Amniotic epithelial cell (primary cell): ENCODE results near the gene ANO3.
"Not testable (repeated sequence)": the region's sequence is repeated elsewhere in the genome, so short reads cannot be mapped to it uniquely, and the experiment has no call there.

Experiments used
- DNase-seq: peaks from one replicate; pipeline ENCODE4 v3.0.0-alpha.2; 2010; ENCODE audit warnings: low read depth

The ANO3 gene

DNA sequence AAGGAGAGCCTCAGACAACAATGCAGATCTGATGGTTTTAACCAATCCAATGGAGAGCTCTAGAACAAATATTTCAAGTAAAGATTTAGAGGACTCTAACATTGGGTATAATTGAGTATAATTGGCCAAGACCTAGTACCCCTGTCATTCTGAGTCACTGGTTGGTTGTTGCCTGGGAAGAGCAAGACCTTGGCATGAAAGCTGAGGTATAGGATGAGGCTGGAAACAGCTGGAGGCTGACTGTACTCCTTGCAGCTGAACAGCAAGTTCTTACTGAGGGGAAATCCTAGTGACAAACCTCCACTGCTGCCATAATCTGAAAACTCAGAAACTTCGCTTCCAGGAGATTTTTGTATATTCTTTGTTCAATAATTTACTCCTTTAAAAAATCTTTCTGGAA lies 294.4 kb downstream of the ANO3 start:
- DNase-seq, result peak; percentile 9

DNA sequence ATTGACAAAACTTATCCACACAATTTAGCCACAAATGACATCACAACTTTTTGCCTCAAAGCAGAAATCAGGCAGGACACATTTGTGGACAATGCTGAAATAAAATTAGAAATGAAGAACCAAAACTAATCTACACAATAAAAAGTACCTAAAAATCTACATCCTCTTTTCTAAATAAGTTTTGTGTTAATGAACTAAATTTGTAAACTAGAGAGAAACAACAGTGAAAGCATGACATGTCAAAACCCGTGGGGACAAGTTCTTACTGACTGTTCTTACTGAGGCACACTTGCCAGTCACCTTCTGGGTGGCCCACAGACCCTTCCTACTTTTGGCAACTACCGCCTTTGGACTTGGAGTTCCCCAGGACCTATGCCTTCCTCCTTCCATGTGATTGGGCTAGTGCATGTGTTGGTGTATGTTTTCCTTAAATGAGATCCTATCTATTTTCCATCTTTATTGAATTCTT lies 300.8 kb downstream of the ANO3 start:
- DNase-seq, result no peak

- DNase-seq, result not testable (repeated sequence)
Observed at GRCh38 chr11:26643314-26643713, 311.4 kb downstream of the ANO3 start.

DNA sequence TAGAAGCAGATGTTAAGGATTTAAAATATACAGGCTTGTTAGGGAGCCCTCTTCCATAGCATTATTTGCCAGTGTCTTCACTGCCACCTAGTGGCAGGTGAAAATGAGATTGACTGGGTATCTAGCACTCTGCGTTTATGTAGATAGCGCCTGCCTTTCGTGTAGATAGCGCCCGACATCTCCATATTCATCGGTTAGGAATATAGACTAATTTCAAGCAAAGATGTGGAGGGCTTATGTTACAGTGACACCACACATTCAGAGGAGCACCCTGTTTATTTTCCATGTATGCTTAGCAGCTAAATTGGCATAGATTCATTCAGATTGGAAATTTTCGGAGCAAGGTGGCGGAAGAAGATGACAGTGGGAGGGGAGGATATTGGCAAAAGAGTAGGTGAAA lies 318.0 kb downstream of the ANO3 start:
- peak; percentile 66 for DNase-seq

DNA sequence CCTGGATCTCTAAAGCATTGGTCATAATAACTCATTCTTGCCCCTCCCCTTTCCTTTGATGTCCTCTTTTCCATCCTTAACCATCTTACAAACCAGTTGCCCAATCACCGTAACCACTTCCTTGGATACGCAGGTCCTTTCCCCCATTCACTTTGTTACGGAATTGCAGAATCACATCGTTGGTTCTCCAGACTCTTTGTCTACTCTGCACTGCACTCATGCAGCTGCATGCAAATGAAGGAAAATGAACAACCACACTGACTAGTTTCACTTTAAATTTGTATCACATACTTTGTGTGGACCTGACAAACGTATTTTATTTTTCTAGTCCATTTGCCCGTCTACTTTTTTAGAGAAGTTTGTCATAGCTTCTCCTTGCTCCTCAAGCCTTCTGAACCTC lies 320.0 kb downstream of the ANO3 start:
- DNase-seq, result no peak

- no peak for DNase-seq
Observed at GRCh38 chr11:26655287-26655686, 323.4 kb downstream of the ANO3 start.

DNA sequence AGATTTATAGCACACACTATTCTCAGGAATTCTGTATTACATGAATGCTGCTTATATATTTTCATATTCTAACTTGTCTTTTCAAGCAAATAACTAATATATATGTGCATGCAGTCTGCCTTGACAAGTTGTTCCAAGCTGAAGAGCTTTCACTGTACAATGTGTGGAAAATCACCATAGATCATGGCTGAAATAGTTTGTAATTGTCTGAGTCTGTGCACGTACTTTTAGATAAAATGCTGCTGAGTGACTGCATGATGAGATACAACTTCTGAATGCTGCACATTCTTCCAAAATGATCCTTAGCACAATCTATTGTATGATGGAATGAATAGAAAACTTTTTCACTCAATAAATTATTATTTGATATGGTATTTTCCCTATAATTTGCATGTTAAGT lies 331.0 kb downstream of the ANO3 start:
- no peak for DNase-seq

DNA sequence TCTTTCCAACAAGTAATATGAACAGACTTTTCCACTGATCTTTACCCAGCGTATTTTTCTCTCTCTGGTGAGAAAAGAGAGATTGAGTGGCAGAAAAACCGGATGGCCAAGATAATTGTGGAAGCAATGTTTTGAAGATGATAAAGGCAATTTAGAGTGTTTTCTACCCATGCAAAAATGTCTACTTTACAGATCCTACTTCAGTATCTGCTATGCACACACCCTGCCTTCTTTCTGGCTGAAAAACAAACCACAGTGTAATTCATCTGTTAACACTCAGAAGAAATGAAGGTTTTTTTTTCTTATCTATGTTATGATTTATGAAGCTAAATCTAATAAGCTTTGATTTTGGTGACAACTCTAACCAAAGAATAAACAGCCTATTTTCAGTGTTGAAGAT lies 333.1 kb downstream of the ANO3 start:
- DNase-seq, result no peak

- no peak for DNase-seq
Observed at GRCh38 chr11:26665946-26666345, 334.0 kb downstream of the ANO3 start.

- DNase-seq, result no peak
Observed at GRCh38 chr11:26675233-26675928, 343.5 kb downstream of the ANO3 start.

DNA sequence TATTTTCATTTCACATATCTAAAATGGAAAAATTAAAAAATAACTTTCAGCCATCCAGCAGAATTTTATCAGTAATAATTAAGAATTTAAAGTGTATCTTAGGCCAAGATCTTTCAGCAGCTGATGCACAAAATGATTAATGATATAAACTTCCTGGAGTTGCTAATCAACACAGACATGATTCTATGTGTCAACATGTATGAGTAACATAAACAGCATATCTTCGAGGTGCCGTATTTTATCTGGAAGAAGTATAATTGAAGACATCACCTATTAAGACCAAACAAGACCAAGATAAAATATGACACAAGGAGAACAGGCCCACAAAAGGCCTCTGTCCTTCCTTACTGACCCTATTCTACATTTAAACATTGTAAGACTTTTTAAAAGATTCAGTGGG lies 344.7 kb downstream of the ANO3 start:
- no peak for DNase-seq

GRCh38 chr11:26677566-26677965 lies 345.6 kb downstream of the ANO3 start:
- DNase-seq, result no peak

GRCh38 chr11:26687351-26687750 lies 355.4 kb downstream of the ANO3 start:
- DNase-seq, result no peak

- peak; percentile 28 for DNase-seq
Observed at GRCh38 chr11:26688701-26689100, 356.8 kb downstream of the ANO3 start.

- DNase-seq, result no peak
Observed at GRCh38 chr11:26696330-26696729, 364.4 kb downstream of the ANO3 start.

- DNase-seq, result no peak
Observed at GRCh38 chr11:26698224-26698623, 366.3 kb downstream of the ANO3 start.

DNA sequence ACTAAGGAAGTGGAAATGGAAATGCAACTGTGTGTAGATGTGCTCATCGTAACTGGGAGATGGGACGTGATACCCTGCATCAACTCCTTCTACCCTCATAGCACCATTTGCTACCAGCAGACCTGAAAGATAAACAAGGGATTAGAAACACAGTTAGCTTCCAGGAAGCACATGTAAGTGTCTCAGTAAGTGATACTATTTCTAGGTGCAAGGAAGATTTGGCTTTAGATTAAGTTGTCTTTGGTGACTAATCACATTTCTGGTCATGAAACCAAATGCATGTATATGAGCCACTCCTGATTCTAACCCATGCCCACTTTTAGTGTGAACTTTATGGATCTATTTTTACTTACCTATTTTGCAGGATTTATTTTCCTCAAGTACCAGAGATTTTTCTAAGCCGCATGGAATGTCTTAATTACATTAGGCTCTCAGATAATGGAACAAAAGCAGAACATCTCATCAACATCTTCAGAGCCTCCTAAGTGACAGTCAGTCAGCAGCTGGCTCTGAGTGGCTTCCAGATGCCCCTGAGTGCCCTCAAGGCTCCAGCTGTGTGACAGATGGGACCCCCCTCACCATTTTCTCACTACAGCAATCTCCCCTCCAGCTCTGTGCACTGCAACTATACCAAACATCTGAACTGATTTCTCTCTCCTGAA lies 368.8 kb downstream of the ANO3 start:
- no peak for DNase-seq

GRCh38 chr11:26702406-26702805 lies 370.5 kb downstream of the ANO3 start:
- DNase-seq, result no peak

GRCh38 chr11:26703411-26704191 lies 371.7 kb downstream of the ANO3 start:
- no peak for DNase-seq

- DNase-seq, result peak; percentile 46
Observed at GRCh38 chr11:26704249-26704648, 372.3 kb downstream of the ANO3 start.

DNA sequence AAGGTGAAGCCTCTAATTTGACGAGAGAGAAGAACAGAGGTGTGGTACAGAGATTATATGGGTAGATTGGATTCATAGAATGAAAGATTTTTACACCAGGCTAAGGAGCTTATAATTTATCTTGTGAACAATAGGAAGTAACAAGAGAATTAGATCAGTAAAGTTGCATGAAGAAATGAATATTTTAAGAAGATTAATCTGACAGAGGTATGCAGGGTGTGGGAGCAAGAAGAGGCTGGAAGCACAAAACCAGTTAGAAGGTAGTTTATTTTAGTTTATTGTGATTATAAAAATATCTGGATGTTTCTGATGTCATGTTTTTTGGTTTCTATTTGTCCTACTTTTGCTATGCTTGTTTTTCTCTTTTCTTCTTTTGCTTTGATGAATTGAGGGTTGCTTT lies 374.3 kb downstream of the ANO3 start:
- DNase-seq, result no peak

DNA sequence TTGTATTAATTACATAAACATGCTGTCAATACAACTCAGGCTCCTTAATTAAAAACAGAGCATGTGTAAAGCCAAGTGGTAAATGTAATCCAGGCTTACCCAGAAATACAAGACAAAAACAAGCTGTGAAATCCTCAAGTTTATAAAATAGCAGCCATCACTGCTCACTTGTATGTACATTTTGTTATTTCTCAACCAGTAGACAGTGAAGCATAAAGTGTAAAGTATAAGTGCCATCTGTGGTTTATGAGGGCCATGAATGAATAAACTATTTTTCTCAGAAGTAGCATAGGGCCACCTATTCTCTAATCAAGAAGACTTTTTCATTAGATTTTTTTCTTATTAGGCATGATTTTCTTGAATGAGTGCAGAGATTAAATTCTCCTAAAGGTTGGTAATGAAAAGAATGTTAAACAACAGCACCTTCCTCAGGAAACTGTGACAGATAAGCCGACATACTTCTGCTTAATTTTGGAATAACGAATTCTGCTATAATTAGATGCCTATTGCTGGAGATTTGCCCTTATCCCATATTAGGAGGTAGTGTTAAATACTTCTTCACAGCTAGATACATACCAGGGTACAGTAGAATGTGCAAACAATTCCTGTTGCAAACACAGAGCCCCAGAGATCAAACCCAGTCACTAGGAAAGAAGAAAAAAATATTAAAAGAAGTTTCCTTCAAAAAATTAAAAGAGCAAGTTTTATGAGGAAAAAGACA lies 377.0 kb downstream of the ANO3 start:
- no peak for DNase-seq
